Activated T-helper 9 cell treated with anti-CD3 and anti-CD28 coated beads, Interleukin-2, amount 50 U/mL, for 16 hours (primary cell): Measurements from ENCODE around the gene MAGI2.

ENCODE experiments used
- DNase-seq: peaks from one replicate; pipeline ENCODE4 v3.0.0-alpha.2; 2020; ENCODE audit warnings: low read depth

The MAGI2 gene

GRCh38 chr7:77985974-77986339, 1467.5 kb downstream of the MAGI2 start:
- DNase-seq = no peak

DNA sequence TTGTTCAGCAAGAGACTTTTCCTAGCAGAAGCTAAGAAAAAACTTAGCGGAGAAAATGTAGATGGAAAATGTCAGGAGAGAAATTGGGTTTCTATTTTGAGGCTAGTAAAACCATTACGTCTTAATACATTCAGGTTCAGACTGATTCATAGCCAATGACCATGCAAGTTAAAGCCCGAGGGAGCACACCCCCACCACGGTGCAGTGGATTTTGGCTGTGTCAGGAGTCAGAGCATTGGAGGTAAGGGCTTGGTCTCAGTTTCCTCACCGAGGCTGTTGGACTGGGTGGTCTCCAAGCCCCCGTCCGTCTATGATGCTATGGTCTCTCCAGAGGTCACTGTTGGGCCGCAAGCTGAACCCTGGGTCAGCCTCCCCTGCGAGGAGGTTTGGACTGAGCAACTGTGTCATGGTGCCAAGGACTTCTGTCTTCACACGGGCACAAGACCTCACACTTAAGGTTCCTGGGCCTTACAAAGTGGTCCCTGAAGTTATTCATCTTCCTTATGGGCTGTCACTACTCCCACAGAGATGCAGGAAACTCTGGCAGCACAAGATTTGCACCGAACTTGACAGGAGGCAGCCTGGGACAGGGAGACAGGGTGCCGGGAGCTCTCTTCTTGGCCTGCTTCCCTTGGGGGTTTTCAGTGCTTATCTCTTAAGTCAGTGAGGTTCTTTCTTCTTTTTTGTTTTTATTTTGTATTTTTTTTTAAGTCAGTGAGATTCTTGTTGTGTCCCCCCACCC, 1468.1 kb downstream of the MAGI2 start:
- DNase-seq = no peak

DNA sequence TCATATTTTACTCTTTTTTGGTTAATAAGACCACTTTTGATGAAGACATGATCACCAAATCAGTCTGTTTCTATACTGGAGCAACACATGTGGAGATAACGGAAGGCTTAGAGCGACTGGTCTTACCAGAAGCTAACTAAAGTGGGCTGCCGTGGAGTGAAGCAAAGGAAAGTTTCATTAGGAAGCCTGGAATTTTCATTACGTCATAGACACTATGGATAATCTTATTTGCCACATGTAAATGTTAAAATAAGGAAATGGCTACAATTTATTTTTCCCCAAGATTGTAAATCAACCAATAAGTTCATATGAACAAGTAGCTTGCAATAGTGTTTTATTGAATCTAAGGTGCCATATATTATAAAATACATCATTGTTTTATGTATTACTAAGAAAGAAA, 1469.5 kb downstream of the MAGI2 start:
- no peak for DNase-seq

DNA sequence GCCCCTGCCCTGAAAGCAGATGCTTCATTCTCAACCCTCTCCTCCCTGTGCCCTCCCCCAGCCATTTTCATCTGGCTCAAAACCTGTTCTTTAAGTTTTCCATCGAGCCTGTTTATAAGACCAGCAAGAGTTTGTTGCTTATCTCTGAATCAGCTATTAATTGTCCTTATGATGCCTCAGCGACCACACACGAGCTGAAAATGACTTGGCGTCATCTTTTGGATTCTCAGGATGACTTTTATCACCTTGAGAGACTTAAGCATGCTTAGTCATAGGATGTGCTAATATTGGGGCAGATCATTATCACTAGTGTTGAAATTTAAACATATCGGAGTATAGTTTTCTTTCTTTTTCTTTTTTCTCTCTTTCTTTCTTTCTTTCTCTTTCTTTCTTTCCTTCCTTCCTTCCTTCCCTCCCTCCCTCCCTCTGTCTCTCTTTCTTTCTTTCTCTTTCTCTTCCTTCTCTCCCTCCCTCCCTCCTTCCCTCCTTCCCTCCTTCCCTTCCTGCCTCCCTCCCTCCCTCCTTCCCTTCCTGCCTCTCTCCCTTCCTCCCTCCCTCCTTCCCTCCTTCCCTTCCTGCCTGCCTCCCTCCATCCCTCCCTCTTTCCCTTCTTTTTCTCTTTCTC, 1470.4 kb downstream of the MAGI2 start:
- no peak for DNase-seq

DNA sequence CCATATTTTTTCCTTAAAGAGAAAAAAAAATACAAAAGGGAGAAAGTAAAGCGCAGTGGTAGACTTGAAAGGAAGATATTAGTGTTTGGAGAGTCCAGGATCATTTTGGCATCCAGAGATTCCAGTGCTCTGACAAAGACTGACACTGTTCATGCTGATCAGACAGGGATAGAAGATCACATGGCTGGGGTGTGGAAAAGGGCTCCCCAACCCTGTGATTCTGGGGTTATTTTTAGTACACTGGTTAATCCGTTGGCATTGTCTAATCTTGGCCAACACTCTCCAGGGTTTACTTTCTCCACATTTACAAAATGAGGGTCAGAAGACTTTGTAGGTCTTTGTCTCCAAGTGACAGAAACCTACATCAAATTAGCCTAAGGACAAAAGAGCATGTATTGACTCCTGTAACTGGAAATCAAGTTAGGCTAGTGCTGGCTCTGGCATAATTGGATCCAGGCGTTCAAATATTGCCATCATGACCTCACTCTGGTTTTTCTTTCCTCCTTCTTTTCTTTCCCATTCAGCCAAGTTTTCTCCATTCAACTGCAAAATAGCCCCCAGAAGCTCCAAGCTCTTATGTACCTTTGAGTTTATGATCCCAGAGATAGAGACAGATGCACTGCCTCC, 1473.3 kb downstream of the MAGI2 start:
- DNase-seq = no peak

DNA sequence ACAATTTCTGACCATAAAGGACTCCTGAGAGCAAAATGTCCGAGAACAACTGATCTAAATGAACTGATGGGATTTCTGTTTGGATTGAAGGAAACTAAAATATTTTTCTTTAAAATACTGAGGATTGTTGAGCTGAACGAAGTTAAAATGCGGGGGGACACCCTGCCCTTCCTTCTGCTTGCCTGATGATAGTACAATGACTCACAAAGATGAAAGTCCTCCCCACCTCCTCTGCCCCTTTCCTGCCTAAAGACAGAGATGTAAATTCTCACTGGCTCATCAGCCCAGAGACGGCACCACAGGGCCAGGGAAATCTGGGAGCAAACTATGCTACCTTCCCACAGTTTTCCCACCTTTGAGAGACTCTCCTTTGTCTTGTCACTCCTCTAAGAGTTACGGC, 1474.2 kb downstream of the MAGI2 start:
- no peak for DNase-seq

GRCh38 chr7:77975672-77976480, 1477.6 kb downstream of the MAGI2 start:
- no peak for DNase-seq

DNA sequence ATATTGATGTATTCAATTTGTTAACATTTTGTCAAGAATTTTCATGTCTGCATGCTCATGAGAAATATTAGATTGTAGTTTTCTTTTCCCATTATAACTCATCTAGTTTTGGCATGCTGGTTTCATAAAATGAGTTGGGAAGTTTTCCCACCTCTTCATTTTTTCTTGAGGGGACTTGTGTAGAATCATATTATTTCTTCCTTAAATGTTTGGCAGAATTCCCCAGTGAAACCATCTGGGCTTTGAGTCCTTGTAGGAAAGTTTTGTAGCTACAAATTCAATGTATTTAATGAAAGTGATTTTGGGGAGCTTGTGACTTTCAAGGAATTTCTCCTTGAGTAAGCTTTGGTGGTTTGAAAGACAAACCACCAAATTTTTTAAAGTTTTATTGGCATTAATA, 1481.7 kb downstream of the MAGI2 start:
- no peak for DNase-seq

- DNase-seq = no peak
Measured at GRCh38 chr7:77967429-77967828, 1486.0 kb downstream of the MAGI2 start.
